Left colon (tissue), 2 donors: ENCODE results near the gene ABHD16B. TPM values are rescaled to one million over a fixed set of nuclear protein-coding genes. Genes with fewer than 3 reads are reported as not detected.

Experiments
- ATAC-seq: fragments of 200-7000 bp; cut with Tn5 transposase; one replicate; pipeline ENCODE4 v1.9.1; 2020; ENCODE audit warnings: mild to moderate bottlenecking, moderate library complexity
- DNase-seq, 2 donors: peaks; one replicate each; pipeline ENCODE4 v3.0.0-alpha.2; 2020
- intact Hi-C, 2 donors: fragments of 100-400 bp; cut with DNase I in 1 of 2; cut with micrococcal nuclease in 1 of 2; formaldehyde crosslinking; loops; one replicate each; pipeline versions ENCODE4 v1.11.2 to v1.14.0; 2022; cut with DNase I, micrococcal nuclease
- total RNA-seq, 2 donors: library from RNA; stranded (reverse); fragmentation: NEBNext Ultra II Directional; extraction: Animal tissue kit (Norgen Biotek cat#: 25700); gene quantifications; one replicate each; pipeline ENCODE4 v1.2.1, GENCODE V29; 2021
- donor health status: DM: no; HTN: no; CAD: no.
- donor health status: DM: yes; HTN: yes; CAD: no.

The ABHD16B gene
- total RNA-seq, 2 donors from 2014 or later, result not detected

- intact Hi-C loops, result no loop called here
- DNase-seq, result peak; percentile 60 to 72
- peak; percentile 65 for ATAC-seq
Measured at GRCh38 chr20:63831993-63832686, 29.2 kb upstream of the ABHD16B start.

DNA sequence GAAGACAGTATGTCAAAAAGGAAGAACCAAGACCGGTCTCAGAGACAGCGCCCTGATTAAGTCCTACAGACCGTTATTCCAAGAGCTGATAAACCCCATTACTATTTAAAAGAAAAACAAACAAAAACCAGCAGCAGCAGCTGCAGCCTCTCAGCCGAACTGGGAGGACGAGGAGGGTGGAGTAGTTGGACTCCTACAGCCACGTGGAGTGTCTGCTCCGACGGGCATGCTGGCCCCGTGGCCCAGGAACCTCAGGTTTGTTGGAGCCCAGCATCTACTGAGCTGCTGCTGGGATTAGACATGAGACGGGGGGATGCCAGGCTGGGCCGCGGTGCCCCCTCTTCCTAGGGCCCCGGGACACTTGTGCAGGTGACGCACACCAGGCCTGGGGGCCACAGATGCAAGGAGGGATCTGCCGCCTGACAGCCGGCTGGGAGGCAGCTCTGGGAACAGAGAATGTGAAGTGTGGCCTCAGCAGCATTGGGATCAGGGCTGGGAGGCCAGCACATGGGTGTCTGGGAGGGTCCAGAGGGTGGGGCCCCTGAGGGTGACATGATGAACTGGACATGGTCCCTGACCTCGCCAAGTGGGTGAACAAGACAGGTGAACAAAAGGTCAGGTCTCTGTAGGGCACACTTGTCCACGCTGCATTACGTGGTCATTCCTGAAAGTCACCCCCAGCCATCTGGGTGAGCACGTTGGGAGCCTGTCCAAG lies 27.4 kb upstream of the ABHD16B start:
- no peak for DNase-seq
- no peak for ATAC-seq
- intact Hi-C loops, result no loop called here

DNA sequence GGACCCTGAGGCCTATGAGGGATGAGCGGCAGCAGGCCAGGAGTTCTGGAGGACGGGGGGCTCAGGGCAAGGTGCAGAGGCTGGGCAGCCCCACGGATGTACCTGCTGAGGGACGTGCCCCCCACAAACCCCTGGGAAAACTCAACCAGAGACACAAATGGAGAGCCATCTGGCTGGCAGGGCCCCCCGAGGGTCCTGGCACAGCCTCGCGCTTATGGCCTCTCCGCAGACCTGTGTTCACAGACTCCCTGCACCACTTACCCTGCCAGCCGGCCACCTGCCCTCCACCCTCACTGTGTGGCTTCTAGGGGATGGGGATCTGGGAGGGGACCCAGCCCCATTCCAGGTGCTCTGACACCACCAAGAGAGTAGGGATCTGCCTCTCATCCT lies 26.8 kb upstream of the ABHD16B start:
- intact Hi-C loops, result no loop called here
- DNase-seq, result no peak

DNA sequence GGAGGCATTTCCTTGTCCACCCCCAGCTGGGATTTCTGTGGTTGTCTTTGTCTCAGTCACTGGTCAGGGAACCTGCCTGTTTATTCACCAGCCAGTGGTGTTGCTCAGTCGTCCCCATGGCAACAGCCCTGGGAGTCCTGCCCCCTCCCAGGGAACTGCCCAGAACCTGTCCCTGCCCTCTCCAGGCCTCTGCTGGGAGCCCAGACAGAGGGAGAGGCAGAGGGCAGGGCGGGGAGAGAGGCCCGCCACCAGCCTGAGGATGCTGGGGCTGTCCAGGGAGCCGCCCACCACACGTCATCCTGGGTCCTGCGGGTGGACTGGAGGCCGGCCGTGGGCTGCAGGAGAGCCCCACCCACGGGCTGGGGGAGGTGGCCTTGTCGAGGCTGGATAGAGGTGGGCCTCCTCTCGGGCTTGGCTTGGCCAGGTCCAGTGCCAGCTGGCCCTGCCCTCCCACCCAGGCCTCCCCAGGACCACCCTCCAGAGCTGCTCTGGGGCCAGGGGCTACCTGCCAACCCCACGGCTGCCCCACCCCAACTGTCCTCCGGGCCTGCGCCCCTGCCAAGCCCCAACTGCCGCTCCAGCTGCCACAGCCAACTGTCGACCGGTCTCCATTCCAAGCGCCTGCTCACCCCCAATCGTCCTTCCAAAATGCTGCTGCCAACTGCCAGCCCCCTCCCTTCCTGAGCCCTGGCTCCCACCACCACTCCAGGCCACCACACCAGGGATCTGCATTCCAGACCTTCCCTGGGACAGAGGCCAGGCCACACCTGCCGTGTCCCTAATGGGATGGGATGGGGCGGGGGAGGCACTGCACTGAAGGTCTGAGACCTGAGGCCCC lies 26.1 kb upstream of the ABHD16B start:
- peak; percentile 78 to 95 for DNase-seq
- intact Hi-C loops, result no loop called here
- ATAC-seq, result peak; percentile 80

More for the DNA sequence above, 26.8 kb upstream of the ABHD16B start:
- no peak for ATAC-seq

DNA sequence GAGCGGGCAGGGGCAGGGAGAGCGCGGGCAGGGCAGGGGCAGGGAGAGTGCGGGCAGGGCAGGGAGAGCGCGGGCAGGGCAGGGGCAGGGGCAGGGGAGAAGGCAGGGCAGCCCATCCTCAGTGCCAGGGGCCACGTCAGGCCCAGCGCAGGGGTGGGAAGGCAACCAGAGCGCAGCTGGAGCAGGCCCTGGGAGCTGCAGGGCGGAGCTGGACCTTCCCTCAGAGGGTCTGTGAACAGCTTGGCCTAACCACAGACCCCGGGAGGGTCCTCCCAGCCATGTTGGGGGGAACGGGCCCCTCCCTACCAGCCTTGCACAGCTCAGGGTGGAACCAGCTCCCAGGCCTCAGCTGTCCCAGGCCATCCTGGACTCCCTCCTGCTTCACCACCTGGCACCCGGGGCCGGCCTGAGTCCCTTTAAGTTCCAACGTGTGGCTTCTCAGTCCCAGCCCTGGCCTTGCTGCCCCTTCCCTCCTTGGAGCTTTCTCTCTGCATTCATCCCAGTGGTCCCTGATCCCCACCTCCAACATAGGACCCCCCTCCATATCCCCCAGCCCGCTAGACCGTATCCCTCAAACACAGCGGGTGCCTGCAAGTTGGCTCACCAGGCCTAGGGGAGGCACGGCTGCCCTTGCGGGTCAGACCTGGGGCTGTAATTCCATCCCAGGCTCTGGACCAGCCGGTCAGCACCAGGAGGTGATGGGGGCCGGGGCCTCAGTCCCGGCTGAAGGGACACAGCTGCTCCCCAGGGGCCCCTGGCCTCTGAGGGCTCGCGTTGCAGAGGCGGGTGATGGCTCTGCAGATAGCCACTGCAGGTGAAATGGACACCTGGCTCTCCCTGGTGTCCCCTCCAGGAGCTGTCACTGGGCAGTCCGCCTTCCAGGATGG lies 24.6 kb upstream of the ABHD16B start:
- ATAC-seq (no peak), DNase-seq (no peak)
- intact Hi-C loops, result no loop called here

- DNase-seq (no peak), ATAC-seq (no peak)
- intact Hi-C loops, result no loop called here
Measured at GRCh38 chr20:63837479-63837878, 23.8 kb upstream of the ABHD16B start.

GRCh38 chr20:63839620-63840019 lies 21.7 kb upstream of the ABHD16B start:
- intact Hi-C loops, result no loop called here
- no peak for ATAC-seq
- no peak for DNase-seq

GRCh38 chr20:63840405-63840828 lies 20.9 kb upstream of the ABHD16B start:
- intact Hi-C loops, result no loop called here
- DNase-seq (no peak), ATAC-seq (no peak)

- intact Hi-C loops, result no loop called here
- ATAC-seq, result no peak
- DNase-seq, result no peak
Measured at GRCh38 chr20:63842258-63842657, 19.0 kb upstream of the ABHD16B start.

GRCh38 chr20:63843222-63843621 lies 18.1 kb upstream of the ABHD16B start:
- no peak for DNase-seq
- ATAC-seq, result no peak
- intact Hi-C loops, result no loop called here

DNA sequence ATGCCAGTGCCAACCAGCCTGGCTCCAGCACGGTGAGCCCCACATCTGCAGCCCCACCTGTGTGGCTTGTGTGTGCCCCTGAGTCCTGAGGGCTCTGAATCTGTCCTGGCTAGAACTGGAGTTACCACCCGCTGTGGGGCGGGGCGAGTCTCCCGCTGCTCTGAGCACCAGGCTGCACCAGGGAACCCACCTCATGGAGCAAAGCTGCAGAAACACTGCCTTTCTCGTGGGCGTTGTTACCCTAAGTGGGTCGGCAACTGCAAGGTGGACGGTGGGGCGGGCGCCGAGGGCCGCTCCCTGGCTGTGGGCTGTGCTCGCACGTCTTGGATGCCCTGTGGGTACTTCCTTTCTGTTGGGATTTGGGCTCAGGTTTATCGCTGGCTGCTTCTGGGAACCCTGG lies 17.5 kb upstream of the ABHD16B start:
- intact Hi-C loops, result no loop called here
- no peak for ATAC-seq
- DNase-seq, result no peak

DNA sequence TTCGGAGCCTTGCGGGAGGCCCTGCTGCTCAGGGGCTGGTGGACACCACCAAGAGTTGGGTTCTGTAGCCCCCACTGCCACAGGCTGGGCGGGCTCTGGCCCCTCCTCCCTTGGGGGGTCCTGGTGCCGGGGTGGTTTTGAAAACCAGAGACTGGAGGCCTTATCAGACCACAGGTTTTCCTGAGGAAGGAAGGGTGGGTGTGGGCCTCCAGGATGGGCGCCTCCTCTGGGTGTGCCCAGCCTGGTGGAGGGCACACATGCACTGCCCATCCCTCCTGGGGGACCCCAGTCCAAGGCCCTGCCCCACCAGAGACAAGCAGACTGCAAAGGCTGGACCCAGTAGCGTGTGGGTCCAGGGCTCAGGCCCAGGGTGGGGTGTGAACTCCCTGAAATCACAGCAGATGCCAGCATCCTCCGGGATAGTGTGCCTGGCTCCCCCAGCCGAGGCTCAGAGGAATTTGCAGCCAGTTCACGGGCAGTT lies 16.7 kb upstream of the ABHD16B start:
- intact Hi-C loops, result no loop called here
- DNase-seq (no peak), ATAC-seq (no peak)

DNA sequence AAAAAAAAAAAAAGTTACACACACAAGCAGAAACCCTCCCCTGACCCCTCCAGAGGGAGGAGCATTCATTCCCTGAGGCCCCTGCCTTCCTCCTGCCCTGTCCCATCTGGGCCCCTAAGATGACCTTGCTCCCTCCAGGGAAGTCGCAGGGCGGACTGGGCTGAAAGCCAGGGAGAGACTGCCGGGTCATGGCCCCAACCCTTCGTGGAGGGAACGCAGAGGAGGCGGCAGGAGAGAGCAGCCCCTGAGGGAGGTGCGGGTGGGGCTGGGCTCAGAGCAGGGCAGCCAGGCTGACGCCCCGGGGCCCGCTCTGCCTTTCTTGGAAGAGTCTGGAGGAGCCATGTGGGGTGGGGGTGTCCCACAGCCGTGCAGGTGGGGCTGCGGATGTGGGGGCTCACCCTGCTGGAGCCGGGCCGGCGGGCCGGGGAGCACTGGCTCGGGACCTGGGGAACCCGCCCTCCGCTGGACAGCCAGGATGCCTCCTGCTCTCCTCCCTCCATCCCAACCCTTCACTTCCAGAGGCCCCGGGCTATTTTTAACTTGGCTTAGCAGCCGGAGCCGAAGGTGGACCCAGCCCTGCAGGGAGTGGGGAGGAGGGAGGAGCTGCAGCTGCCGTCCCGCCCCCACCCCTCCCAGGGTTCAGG lies 15.0 kb upstream of the ABHD16B start:
- ATAC-seq (peak; percentile 28), DNase-seq (no peak)

GRCh38 chr20:63846888-63847236 lies 14.4 kb upstream of the ABHD16B start:
- no peak for DNase-seq
- no peak for ATAC-seq
- intact Hi-C loops, result no loop called here

More for the DNA sequence above, 15.0 kb upstream of the ABHD16B start:
- intact Hi-C loops, result no loop called here

DNA sequence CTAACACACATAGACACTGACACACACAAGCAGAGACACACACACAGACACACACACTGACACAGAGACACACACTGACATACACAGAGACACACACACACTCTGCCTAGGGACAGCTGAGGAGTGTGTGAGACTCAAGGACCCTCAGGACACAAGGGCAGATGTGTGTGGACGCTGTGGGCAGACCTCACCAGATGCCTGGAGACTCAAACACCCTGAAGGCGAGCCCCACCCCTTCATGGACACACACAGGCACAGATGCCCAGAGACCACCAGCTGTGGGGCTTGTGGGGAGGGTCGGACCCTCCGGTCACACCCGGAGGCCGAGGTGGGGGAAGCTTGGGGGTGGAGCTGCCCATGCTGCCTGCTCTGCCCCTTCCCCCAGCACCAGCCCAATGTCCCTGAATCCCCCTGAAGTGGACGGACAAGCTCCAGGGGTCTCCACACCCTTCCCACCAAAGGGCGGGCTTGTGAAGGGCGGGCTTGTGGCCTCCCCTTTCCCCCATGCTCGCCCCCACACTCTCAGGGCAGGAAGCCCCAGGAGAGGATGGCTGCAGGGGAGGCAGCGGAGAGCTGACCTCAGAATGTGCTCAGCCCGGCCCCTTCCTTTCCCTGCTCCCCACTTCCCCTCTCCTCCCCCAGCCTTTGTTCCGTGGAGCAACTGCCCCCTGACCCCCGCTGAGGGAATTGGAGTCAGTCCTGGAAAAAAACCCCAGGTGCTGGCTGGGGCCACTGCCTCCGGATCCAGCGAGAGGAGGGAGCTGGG lies 13.9 kb upstream of the ABHD16B start:
- DNase-seq (no peak), ATAC-seq (peak; percentile 20)
- intact Hi-C loops, result no loop called here

GRCh38 chr20:63848003-63848911 lies 13.0 kb upstream of the ABHD16B start:
- intact Hi-C loops, result no loop called here
- DNase-seq, result no peak
- ATAC-seq, result no peak
